T-helper 1 cell treated with Interleukin-12 subunit alpha and Interleukin-12 subunit beta and Interleukin-4 antibody, amounts not matched to agents 30 μg/mL and 1 μg/mL, for 36 hours (primary cell): Measurements from ENCODE around the gene SETD1A.

Experiments used
- H3K27ac Mint-ChIP-seq: one replicate; pipeline ENCODE4 v1.8.0; 2021; ENCODE audit warnings: mild to moderate bottlenecking, mixed read lengths
- H3K27me3 Mint-ChIP-seq: one replicate; pipeline ENCODE4 v1.8.0; 2021; ENCODE audit warnings: low read depth, mixed read lengths
- H3K36me3 Mint-ChIP-seq: one replicate; pipeline ENCODE4 v1.8.0; 2021; ENCODE audit warnings: low read depth, mixed read lengths
- H3K4me1 Mint-ChIP-seq: one replicate; pipeline ENCODE4 v1.8.0; 2021; ENCODE audit warnings: low read depth, mixed read lengths
- H3K4me3 Mint-ChIP-seq: one replicate; pipeline ENCODE4 v1.8.0; 2021; ENCODE audit warnings: mild to moderate bottlenecking, moderate library complexity, mixed read lengths
- H3K9me3 Mint-ChIP-seq: one replicate; pipeline ENCODE4 v1.8.0; 2021; ENCODE audit warnings: mixed read lengths

SETD1A gene

DNA sequence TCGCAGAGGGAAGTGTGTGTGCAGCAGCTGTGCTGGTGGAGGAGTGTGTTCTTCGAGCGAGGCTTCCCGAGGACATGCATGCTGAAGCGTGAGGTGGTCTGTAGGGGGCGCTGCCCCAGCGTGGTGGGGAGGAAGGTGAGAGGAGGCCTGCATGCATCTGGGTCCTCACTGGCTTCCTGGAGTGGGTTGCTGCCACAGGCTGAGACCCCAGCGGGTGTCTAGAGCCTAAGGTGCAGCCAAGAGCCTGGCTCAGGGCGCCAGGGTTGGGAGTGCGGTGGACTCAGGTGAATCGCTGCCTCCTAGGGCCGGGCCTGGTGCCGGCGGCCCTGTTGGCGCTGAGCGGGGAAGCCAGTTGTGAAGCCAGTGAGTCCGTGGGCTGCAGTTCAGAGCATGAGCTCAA is 19.9 kb downstream of the SETD1A start:
- no peak overlapping the region for H3K27ac Mint-ChIP-seq
- no peak overlapping the region for H3K4me3 Mint-ChIP-seq
- no peaks in the 10 kb centered on the region for H3K27me3 Mint-ChIP-seq
- peaks cover 44% of the 10 kb centered on the region for H3K36me3 Mint-ChIP-seq
- no peaks in the 10 kb centered on the region for H3K4me1 Mint-ChIP-seq
- no peaks in the 10 kb centered on the region for H3K9me3 Mint-ChIP-seq

DNA sequence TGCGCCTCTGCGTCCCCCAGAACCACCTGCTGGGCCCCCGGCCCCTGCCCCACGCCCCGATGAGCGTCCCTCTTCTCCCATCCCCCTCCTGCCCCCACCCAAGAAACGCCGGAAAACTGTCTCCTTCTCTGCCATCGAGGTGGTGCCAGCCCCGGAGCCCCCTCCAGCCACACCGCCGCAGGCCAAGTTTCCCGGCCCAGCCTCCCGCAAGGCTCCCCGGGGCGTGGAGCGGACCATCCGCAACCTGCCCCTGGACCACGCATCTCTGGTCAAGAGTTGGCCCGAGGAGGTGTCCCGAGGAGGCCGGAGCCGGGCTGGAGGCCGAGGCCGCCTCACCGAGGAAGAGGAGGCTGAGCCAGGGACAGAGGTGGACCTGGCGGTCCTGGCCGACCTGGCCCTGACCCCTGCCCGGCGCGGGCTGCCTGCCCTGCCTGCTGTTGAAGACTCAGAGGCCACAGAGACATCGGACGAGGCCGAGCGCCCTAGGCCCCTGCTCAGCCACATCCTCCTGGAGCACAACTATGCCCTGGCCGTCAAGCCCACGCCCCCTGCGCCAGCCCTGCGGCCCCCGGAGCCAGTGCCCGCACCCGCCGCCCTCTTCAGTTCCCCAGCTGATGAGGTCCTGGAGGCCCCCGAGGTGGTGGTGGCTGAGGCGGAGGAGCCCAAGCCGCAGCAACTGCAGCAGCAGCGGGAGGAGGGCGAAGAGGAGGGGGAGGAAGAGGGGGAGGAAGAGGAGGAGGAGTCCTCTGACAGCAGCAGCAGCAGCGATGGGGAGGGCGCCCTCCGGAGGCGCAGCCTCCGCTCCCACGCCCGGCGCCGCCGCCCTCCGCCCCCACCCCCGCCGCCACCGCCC is 21.8 kb downstream of the SETD1A start:
- Mint-ChIP-seq H3K9me3 (no peaks in the 10 kb centered on the region), H3K4me1 (peaks cover 1% of the 10 kb centered on the region), H3K27me3 (no peaks in the 10 kb centered on the region), H3K4me3 (no peak overlapping the region), H3K36me3 (peaks cover 36% of the 10 kb centered on the region), H3K27ac (no peak overlapping the region)

DNA sequence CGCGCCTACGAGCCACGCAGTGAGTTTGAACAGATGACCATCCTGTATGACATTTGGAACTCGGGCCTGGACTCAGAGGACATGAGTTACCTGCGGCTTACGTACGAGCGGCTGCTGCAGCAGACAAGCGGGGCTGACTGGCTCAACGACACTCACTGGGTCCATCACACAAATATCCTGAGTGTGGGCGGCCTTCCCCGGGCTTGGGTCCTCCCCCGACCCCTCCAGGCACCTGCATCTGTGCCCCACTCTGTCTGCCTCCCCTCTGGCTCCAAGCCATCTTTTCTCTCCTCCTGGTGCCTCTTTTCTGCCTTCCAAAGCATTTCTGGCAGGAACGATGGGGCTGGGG is 22.4 kb downstream of the SETD1A start:
- Mint-ChIP-seq H3K4me1 (peaks cover 1% of the 10 kb centered on the region), H3K27ac (no peak overlapping the region), H3K9me3 (no peaks in the 10 kb centered on the region), H3K36me3 (peaks cover 34% of the 10 kb centered on the region), H3K4me3 (no peak overlapping the region), H3K27me3 (no peaks in the 10 kb centered on the region)

DNA sequence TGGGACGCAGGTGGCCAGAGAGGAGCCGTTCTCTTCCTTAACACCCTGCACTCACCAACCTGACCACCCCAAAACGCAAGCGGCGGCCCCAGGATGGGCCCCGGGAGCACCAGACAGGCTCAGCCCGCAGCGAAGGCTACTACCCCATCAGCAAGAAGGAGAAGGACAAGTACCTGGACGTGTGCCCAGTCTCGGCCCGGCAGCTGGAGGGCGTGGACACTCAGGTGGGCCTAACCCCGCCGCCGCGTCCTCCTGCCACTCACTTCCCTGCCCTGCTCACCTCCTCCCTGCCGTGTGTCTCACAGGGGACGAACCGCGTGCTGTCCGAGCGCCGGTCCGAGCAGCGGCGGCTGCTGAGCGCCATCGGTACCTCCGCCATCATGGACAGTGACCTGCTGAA is 22.9 kb downstream of the SETD1A start:
- peaks cover 34% of the 10 kb centered on the region for H3K36me3 Mint-ChIP-seq
- H3K4me3 Mint-ChIP-seq = no peak overlapping the region
- peaks cover 4% of the 10 kb centered on the region for H3K4me1 Mint-ChIP-seq
- no peak overlapping the region for H3K27ac Mint-ChIP-seq
- no peaks in the 10 kb centered on the region for H3K27me3 Mint-ChIP-seq
- no peaks in the 10 kb centered on the region for H3K9me3 Mint-ChIP-seq

DNA sequence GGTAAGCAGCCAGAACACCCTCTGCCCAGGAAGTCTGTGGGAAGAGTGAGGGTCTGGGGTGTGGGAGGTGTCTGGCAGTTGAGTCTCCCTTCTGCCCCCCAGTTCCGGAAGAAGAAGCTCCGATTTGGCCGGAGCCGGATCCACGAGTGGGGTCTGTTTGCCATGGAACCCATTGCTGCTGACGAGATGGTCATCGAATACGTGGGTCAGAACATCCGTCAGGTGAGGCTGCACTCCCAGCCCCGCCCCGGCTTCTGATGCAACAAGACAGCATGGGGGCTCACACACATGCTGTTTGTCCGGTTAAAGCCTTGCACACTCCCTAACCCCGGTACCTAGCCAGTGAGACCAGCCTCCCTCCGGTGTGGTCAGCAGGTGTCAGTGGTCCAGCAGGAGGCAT is 23.4 kb downstream of the SETD1A start:
- Mint-ChIP-seq H3K27ac (no peak overlapping the region), H3K36me3 (peaks cover 30% of the 10 kb centered on the region)

DNA sequence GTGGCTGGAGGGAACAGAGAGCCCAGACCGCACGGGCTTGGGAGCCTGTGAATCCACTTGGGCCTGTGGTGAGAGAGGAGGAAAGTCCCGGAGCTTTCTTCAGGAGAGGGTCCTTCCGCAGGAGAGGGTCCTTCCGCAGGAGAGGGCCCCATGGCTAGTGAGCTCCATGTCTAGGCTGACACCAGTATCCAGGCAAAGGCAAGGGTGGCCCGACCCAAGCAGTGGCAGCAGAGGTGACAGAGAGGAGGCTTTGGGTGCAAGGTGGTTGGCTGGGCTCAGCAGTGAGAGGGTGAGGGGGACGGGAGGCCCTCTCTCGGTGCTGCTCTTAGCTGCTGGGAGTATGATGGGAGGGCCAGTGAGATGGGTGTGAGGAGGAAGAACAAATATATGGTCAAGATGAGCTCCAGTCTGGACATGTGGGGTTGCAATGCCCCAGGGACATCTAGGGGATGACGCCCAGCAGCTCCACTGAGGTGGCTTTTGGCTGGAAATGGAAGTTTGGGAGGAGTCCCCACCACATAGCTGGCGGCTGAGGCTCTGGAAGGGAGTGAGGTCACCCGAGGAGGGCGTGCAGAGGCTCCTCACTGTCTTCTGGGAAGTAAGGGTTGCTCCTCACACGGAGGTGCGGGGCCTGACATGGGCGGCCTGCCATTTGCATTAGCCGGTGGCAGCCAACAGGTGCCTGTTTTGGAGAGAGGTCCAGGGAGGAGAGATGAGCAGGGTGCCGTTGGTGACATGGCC is 25.2 kb downstream of the SETD1A start:
- Mint-ChIP-seq H3K27me3 (no peaks in the 10 kb centered on the region), H3K27ac (peak overlapping the region; percentile 52), H3K4me3 (no peak overlapping the region), H3K36me3 (peaks cover 20% of the 10 kb centered on the region), H3K9me3 (no peaks in the 10 kb centered on the region), H3K4me1 (peaks cover 4% of the 10 kb centered on the region)

More for the DNA sequence above, 23.4 kb downstream of the SETD1A start:
- Mint-ChIP-seq H3K27me3 (no peaks in the 10 kb centered on the region), H3K4me1 (peaks cover 4% of the 10 kb centered on the region), H3K4me3 (no peak overlapping the region), H3K9me3 (no peaks in the 10 kb centered on the region)

DNA sequence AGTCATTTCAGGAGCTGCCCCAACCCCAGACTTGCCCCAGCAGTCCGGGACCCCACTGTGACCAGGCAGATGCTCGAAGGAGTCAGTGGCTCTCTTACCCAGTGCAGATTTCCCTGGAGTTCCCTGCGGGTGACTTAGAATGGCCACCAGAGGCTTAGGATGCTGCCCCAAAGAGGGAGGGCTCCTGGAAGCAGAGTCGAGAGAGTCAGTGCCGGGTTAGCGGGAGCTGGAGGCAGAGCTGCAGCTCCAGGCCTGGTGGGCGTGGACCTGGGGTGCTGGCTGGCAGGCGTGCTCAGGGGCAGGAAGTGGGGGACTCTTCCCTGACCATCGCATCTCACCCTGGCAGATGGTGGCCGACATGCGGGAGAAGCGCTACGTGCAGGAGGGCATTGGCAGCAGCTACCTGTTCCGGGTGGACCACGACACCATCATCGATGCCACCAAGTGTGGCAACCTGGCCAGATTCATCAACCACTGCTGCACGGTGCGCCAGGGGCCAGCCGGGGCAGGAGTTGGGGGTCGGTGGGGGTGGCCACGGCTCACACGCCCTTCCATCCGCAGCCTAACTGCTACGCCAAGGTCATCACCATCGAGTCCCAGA is 25.8 kb downstream of the SETD1A start:
- Mint-ChIP-seq H3K27ac (no peak overlapping the region), H3K4me3 (no peak overlapping the region), H3K27me3 (no peaks in the 10 kb centered on the region), H3K36me3 (peaks cover 20% of the 10 kb centered on the region), H3K9me3 (no peaks in the 10 kb centered on the region), H3K4me1 (peaks cover 4% of the 10 kb centered on the region)

DNA sequence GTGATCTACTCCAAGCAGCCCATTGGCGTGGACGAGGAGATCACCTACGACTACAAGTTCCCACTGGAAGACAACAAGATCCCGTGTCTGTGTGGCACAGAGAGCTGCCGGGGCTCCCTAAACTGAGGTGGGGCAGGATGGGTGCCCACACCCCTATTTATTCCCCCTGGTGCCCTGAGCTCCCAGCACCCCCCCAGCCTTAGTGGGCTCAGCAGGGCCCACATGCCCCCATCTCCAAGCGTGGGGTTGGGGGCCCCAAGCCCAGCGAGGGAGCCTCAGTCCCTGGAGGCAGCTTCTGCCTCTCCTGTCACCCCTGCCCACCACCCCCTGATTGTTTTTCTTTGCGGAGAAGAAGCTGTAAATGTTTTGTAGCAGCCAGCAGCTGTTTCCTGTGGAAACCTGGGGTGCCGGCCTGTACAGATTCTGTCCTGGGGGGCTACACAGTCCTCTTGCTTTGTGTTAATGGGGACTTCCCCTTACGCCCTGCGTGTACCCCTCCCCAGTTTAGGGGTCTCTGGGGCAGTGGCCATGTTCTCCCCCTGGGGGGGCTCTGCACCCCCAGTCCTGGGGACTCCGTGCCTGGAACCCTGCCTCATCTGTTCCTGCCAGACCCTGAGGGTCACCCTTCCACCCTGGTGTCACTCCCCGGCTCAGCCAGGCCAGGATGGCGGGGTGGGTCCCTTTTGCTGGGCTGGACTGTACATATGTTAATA is 26.5 kb downstream of the SETD1A start:
- Mint-ChIP-seq H3K4me3 (no peak overlapping the region), H3K4me1 (peaks cover 4% of the 10 kb centered on the region), H3K9me3 (no peaks in the 10 kb centered on the region), H3K36me3 (peaks cover 15% of the 10 kb centered on the region), H3K27ac (no peak overlapping the region), H3K27me3 (no peaks in the 10 kb centered on the region)

DNA sequence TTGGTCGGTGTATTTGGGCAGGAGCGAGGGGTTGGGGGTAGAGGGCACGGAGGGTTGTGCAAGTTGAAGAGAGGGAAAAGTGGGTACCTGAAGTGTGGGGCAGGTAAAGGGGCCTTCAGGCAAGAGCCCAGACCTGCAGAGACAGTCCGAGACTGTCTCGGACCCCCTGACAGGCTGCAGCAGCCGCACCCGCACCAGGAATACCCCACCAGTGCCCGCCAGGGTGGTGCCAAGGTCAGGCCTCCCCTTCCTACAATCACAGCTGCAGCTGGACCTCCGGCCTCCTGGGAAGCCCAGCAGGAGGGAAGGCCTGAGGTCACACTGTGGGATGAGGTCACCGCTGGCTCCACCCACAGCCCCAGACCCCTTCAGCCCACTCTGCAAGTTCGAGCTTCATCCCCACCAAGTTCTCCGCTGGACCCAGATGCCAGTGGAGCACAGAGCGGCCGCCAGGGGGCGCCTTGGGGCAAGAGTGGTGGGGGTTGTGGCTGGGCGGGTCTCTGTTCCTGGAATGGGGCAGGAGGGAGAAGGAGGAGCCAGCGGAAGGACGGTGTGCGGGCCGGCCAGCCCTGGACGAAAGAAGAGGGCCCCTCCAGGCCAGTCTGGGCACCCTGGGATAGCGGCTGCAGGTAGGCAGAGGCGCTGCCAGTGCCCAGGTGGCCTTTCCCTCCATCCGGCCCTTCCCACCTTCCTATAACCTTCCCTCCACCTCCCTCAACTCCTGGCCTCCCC is 27.3 kb downstream of the SETD1A start, which contains the start of gene HSD3B7:
HSD3B7 (plus strand) TSS at position 539 of the 732 bp plus-strand sequence. CDS start 452 bp downstream, outside the sequence.
- H3K36me3 Mint-ChIP-seq = peaks cover 15% of the 10 kb centered on the region
- H3K4me1 Mint-ChIP-seq = peaks cover 4% of the 10 kb centered on the region
- H3K4me3 Mint-ChIP-seq = peak within 1 kb of the TSS; percentile 37
- H3K27me3 Mint-ChIP-seq = no peaks in the 10 kb centered on the region
- H3K27ac Mint-ChIP-seq = no peak within 1 kb of the TSS
- no peaks in the 10 kb centered on the region for H3K9me3 Mint-ChIP-seq

DNA sequence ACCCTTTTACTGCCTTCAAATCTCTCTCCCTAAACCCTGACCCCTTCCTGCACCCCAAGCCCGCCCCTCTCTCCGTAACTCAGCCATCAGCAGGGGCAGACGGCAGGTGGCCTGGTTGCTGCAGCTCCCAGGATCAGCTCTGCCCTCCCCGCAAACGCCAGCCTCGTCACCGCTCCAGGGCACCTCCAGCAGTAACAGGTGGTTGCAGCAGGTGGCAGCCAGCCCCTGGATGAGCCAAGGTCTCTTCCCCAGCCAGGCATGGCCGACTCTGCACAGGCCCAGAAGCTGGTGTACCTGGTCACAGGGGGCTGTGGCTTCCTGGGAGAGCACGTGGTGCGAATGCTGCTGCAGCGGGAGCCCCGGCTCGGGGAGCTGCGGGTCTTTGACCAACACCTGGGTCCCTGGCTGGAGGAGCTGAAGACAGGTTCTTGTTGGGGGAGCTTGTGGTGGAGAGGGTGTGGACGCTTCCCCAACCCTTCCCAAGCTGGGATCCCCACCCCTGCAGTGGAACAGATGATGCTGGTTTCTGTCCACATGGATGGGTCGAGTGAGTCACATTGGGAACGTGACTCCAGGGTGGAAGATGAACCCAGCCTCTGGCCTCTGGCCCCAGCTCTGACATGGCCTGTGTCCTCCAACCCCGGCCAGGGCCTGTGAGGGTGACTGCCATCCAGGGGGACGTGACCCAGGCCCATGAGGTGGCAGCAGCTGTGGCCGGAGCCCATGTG is 28.0 kb downstream of the SETD1A start:
- Mint-ChIP-seq H3K27me3 (no peaks in the 10 kb centered on the region), H3K27ac (no peak overlapping the region), H3K4me1 (peaks cover 4% of the 10 kb centered on the region), H3K4me3 (peak overlapping the region; percentile 37), H3K9me3 (no peaks in the 10 kb centered on the region), H3K36me3 (peaks cover 13% of the 10 kb centered on the region)

DNA sequence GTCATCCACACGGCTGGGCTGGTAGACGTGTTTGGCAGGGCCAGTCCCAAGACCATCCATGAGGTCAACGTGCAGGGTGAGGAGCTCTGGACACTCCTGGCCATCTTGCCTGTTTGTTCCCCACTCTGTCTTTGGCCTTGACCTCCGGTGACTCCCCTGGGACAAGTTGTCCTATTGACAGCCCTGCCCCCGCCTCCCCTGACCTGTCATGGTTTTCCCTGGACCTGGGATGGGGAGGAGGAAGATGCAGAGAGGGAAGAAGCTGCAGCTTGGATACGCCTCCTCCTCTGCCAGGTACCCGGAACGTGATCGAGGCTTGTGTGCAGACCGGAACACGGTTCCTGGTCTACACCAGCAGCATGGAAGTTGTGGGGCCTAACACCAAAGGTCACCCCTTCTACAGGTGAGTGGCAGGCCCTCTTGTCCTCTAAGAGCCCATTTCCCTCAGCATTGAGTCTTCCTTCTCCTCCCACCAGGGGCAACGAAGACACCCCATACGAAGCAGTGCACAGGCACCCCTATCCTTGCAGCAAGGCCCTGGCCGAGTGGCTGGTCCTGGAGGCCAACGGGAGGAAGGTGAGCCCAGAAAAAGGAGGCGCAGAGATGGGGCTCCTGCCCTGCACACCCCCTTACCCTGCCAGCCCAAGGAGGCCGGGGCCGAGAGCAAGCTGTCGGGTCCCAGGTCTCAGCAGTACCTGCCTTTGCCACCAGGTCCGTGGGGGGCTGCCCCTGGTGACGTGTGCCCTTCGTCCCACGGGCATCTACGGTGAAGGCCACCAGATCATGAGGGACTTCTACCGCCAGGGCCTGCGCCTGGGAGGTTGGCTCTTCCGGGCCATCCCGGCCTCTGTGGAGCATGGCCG is 28.8 kb downstream of the SETD1A start:
- no peaks in the 10 kb centered on the region for H3K27me3 Mint-ChIP-seq
- peaks cover 4% of the 10 kb centered on the region for H3K4me1 Mint-ChIP-seq
- peaks cover 10% of the 10 kb centered on the region for H3K36me3 Mint-ChIP-seq
- no peak overlapping the region for H3K27ac Mint-ChIP-seq
- no peak overlapping the region for H3K4me3 Mint-ChIP-seq
- H3K9me3 Mint-ChIP-seq = no peaks in the 10 kb centered on the region

DNA sequence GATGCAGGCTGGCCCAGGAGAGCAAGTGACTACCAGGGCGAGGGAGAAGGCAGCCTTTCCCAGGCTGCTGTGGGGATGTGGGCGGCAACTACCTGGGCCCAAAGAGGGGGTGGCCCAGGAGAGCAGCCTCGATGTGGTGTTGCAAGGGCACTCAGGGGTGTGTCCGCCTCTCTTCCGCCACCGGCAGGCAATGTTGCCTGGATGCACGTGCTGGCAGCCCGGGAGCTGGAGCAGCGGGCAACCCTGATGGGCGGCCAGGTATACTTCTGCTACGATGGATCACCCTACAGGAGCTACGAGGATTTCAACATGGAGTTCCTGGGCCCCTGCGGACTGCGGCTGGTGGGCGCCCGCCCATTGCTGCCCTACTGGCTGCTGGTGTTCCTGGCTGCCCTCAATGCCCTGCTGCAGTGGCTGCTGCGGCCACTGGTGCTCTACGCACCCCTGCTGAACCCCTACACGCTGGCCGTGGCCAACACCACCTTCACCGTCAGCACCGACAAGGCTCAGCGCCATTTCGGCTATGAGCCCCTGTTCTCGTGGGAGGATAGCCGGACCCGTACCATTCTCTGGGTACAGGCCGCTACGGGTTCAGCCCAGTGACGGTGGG is 30.1 kb downstream of the SETD1A start:
- peaks cover 8% of the 10 kb centered on the region for H3K36me3 Mint-ChIP-seq
- H3K27me3 Mint-ChIP-seq = no peaks in the 10 kb centered on the region
- no peak overlapping the region for H3K27ac Mint-ChIP-seq
- no peaks in the 10 kb centered on the region for H3K9me3 Mint-ChIP-seq
- H3K4me1 Mint-ChIP-seq = peaks cover 5% of the 10 kb centered on the region
- no peak overlapping the region for H3K4me3 Mint-ChIP-seq
